ENCODE data around the gene TMC3. TPM values are rescaled to one million over a fixed set of nuclear protein-coding genes. Genes with fewer than 3 reads are reported as not detected.

The TMC3 gene
- total and polyA plus RNA-seq, 10 of the 15 experiments (the other 5 are each of a cell fraction or from before 2014, with no cell fraction given): 0.03 to 0.04 (median 0.04) TPM; not detected in 7

GRCh38 chr15:81323944-81324881, 49.8 kb downstream of the TMC3 start, which contains the start of gene STARD5:
Gene STARD5 (minus strand): TSS chr15:81324141. CDS start chr15:81324099, 42 bp downstream.
- ATAC-seq: peak; percentile 100
- peak; percentile 75 for FAIRE-seq
- Histone ChIP-seq H2AFZ (ENCODE audit: control insufficient read depth, low read depth, low read length) (peak within 1 kb of the TSS; percentile 90), H4K20me1 (ENCODE audit: control insufficient read depth, insufficient read depth) (no peaks in the 10 kb centered on the region), H3K79me2 (ENCODE audit: control insufficient read depth, insufficient read depth, low read length) (peaks cover 4% of the 10 kb centered on the region), H3K4me1 (ENCODE audit: control insufficient read depth, insufficient read depth, low read length) (peaks cover 8% of the 10 kb centered on the region), H3K27me3 (replicated peaks in 1 of 2; ENCODE audit: control insufficient read depth in 2 of 2, insufficient read depth in 2 of 2, low read length in 1 of 2) (no peaks in the 10 kb centered on the region), H3K27ac (ENCODE audit: control insufficient read depth, insufficient read depth) (peak within 1 kb of the TSS; percentile 32), H3K9me3 (replicated peaks; ENCODE audit: control insufficient read depth, insufficient read depth, low read length) (no peaks in the 10 kb centered on the region), H3K4me3 (peak within 1 kb of the TSS; percentile 89), H3K9ac (ENCODE audit: control insufficient read depth, insufficient read depth, low read length) (peak within 1 kb of the TSS; percentile 75), H3K36me3 (ENCODE audit: control insufficient read depth in 2 of 2, insufficient read depth in 2 of 2, low read length in 1 of 2) (peaks cover 0 to 5% of the 10 kb centered on the region in 2 experiments; a peak in 1 of 4 replicates), H3K4me2 (ENCODE audit: control insufficient read depth, insufficient read depth) (peak within 1 kb of the TSS; percentile 84)
- in situ Hi-C loops (cut with MboI) (no loop called here), intact Hi-C loops (cut with micrococcal nuclease; ENCODE audit: unreplicated experiment) (loop anchor here (1.0 to 5.0 kb wide), 2 partner anchors 31 to 627 kb away; partner anchors contain the start of gene ABHD17C)
- DNase-seq (ENCODE audit: low read depth, low spot score): peak; percentile 69
- ChIA-PET SMC1A (ENCODE audit: uncharacterized antibody, unreplicated experiment) (interaction anchor here (0.8 to 2.5 kb wide), 14 partner anchors 10 to 77 kb away, joined by 3 to 11 read pairs (median 4); no protein-coding TSS in a partner anchor), RAD21 (ENCODE audit: unreplicated experiment) (interaction anchor here (0.7 to 3.3 kb wide), 16 partner anchors 8 to 58 kb away, joined by 3 to 22 read pairs (median 8); no protein-coding TSS in a partner anchor), CTCF (interaction anchor here (0.8 to 6.5 kb wide), 9 partner anchors 12 to 77 kb away, joined by 3 to 50 read pairs (median 5); no protein-coding TSS in a partner anchor), POLR2A (interaction anchor here (0.6 to 4.2 kb wide), 9 partner anchors 9 to 32 kb away, joined by 3 to 25 read pairs (median 5); no protein-coding TSS in a partner anchor)
- under 1% methylated on average over 66 of the region's 67 CpGs for WGBS (ENCODE audit: insufficient coverage, insufficient replicate concordance, low lambda C conversion rate, missing lambda C conversion rate)
- no TSS peak for BruUV-seq (replicated peaks)
- no peak for TF ChIP-seq BCLAF1 (IDR thresholded peaks at IDR 0.05)
- TF ChIP-seq PML (IDR thresholded peaks at IDR 0.05; ENCODE audit: low read length): no peak
- no peak for TF ChIP-seq IRF4 (IDR thresholded peaks at IDR 0.05; ENCODE audit: low read depth, low read length)
- TF ChIP-seq MEF2B (IDR thresholded peaks at IDR 0.05; ENCODE audit: partially characterized antibody, poor library complexity, severe bottlenecking): no peak
- TF ChIP-seq ZBTB11 (CRISPR knock-in tag; IDR thresholded peaks at IDR 0.05): no peak
- TF ChIP-seq POU2F2 (IDR thresholded peaks at IDR 0.05; ENCODE audit: borderline replicate concordance, low read depth, low read length): no peak
- TF ChIP-seq ZNF592 (IDR thresholded peaks at IDR 0.05): no peak
- TF ChIP-seq USF2 (IDR thresholded peaks at IDR 0.05; ENCODE audit: borderline replicate concordance, low read depth, low read length): no peak
- no peak for TF ChIP-seq YBX1 (IDR thresholded peaks at IDR 0.05)
